Left renal cortex interstitium (tissue), 4 donors: Measurements from ENCODE around the gene MINDY3. TPM values are rescaled to one million over a fixed set of nuclear protein-coding genes. Genes with fewer than 3 reads are reported as not detected.

Experiments used
- DNase-seq, 4 donors: peaks; one replicate each; pipeline ENCODE4 v3.0.0-alpha.2; 2013; ENCODE audit warnings: low read depth in 4 of 4, low spot score in 2 of 4, missing footprints in 1 of 4
- polyA plus RNA-seq, 4 donors: library from polyadenylated mRNA; unstranded; fragments of 120-200 nt; gene quantifications; one replicate each; pipeline ENCODE4 v1.2.1, GENCODE V29; 2013; ENCODE audit not compliant: insufficient read length in 4 of 4

Gene MINDY3
- polyA plus RNA-seq, 4 donors: 39.4 to 54.8 (median 45.9) TPM

DNA sequence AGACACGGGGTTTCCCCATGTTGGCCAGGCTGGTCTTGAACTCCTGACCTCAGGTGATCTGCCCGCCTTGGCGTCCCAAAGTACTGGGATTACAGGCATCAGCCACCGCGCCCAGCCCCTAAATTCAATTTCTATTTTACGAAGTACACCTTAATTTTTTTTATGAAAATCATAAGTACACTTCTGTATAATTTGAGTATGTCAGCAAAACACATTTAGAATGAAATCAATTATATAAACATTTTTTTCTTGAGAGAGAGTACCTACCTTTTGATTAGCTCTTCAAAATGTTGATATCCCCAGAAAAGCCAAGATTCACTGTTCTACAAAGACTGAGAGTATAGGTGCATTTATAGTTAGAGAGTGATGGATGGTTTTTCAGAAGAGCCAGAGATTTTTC is 120.0 kb downstream of the MINDY3 start:
- no peak for DNase-seq

DNA sequence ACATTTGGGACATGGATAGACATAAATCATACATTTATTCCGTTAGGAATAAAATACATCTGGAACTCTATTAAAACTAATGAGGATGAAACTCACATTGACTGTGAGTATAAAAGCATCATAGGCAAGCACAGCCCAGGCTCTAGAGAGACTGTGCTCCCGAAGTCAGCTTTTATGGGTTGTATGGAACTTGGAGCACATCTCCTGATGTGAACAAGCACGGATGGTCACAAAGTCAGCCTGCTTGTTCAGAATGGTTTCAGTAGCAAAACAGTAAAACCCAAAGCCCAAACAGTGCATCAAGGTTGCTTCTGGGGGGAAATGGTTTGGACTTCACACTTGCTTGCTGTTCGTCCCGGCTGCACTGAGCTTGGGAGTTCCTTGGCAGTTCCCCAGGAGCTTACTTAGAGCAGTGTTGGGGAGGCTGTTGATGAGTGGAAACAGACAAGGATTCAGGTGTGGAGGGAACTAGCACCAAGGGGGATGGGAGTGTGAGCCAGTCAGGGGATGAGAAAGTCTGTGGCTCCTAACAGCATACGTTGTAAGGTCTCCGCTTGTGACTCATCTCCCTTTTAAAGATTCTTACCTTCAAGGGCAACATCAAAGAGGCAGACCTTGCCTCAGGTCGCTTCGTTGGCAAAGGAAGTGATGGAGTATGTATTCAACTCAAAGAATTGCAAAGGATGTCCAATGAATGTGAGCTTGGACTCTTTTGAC is 120.9 kb downstream of the MINDY3 start:
- no peak for DNase-seq

DNA sequence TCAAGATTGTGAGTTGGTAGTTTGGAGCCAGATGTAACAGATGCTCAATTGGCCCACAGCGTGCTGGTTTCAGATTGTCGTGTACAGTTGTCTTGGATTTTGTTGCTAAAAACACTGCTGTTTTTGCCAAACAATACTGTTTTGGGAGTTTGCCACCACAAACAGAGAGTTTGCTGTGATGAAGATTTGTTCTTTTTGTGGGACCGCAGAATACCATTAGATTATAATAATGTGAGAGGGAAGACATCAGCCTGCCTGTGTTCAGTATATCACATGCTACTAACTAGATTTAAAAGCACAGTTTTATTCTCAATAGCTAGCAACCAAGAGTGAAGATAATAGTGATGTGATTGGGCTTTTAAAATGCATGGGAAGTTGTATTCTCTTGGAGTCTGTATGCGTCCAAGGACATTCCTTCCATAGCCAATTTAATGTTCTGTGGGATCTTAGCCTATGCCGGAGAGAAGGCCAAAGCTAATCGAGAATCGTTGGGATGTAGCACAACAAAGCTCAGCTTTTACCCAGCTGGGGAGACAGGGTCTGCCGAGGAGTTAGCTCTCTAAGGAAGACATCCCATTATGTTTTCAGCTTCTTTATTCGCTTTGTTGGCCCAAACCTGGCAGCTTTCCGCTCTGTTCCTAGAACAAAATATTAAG is 121.9 kb downstream of the MINDY3 start:
- DNase-seq: peak in 1 of 4 donors; percentile 72

DNA sequence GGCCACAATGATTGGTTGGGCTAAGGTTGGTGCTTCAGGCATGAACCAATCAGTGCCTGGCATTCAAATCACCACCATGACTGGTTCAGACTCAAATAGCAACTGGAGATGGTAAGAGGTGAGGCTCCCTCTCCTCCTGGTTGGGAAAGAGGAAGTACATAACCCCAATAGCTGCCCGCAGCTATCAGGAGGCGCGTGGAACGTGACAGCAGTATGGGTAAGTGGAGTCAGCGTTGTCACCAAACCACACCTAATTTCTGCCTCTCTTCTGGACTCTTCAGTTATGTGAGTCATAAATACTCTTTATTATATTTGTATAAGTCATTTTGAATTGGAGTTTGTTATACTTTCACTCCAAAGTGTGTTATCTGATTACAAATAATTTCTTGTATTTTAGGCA is 122.7 kb downstream of the MINDY3 start:
- DNase-seq: no peak

DNA sequence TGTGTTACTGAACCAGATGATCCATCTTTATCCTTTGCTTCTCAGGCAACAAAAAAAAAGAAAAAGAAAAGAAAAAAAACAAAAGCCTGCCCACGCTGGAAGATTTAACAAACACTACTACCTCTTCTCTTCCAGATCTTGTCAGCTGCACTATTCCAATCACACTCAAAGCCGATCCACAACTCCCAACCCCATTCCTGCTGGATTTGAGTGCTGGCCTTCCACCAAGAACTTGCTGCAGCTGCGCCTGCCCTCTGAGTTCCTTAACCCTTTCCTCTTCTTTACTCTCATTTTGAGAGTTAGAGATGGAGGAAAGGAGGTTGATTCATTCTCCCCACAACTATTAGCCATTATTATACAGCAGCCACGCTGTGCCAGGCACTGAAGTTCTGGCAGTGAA is 124.5 kb downstream of the MINDY3 start:
- DNase-seq: no peak

DNA sequence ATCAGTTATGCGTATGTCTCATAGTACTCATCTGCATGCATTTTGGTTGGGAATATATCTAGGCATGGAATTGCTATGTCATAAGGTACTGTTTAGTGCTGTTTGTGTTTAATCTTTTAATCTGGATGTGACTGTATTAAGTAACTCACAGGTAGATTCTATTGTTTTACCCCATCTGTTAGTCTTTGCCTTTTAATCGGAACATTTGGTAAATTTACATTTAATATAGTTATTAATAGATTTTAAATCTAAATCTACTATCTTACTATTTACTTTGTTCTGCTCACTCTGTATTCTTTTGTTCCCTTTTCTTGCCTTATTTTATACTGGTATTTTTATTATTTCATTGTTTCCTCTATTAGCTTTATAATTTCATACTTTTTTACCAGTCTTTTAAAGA is 130.0 kb downstream of the MINDY3 start:
- DNase-seq: no peak

DNA sequence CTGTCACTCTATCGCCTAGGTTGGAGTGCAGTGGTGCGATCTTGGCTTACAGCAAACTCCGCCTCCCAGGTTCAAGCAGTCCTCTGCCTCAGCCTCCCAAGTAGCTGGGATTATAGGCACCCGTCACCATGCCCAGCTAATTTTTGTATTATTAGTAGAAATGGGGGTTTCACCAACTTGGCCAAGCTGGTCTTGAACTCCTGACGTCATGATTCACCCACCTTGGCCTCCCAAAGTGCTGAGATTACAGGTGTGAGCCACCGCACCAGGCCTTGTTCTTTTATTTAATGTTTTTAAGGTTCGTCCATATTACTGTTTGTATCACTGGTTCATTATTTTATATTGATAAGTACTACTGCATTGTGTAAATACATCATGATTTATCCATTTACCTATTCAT is 130.4 kb downstream of the MINDY3 start:
- DNase-seq: no peak

Other genes starting within 250 kb of the MINDY3 start
- 10 to 100 TPM; 43.6 to 48.5 (median 47.8) TPM for gene ITGA8, start 140.6 kb downstream of the MINDY3 start, polyA plus RNA-seq